Hepatocyte (in vitro differentiated cells): Measurements from ENCODE around the gene HSPBP1. TPM values are rescaled to one million over a fixed set of nuclear protein-coding genes. Genes with fewer than 3 reads are reported as not detected.

Experiments used
- DNase-seq: peaks from one replicate; pipeline ENCODE4 v3.0.0-alpha.2; 2016; ENCODE audit warnings: low spot score
- H2AFZ ChIP-seq: fragments of 200-600 bp; sonication (generic); 2 replicates; pipeline ENCODE4 v1.6.0; 2016; ENCODE audit warnings: antibody characterized with exemption, mild to moderate bottlenecking
- H3K27ac ChIP-seq: fragments of 200-600 bp; sonication (generic); 2 replicates; pipeline ENCODE4 v1.5.1; 2016; ENCODE audit warnings: mild to moderate bottlenecking
- H3K27me3 ChIP-seq: fragments of 200-600 bp; sonication (generic); 2 replicates; pipeline ENCODE4 v1.6.1; 2016
- H3K36me3 ChIP-seq: fragments of 200-600 bp; sonication (generic); replicated peaks from 2 replicates; pipeline ENCODE4 v1.5.1; 2016; ENCODE audit warnings: low read depth; ENCODE audit not compliant: insufficient read depth
- H3K4me1 ChIP-seq: fragments of 200-600 bp; sonication (generic); 2 replicates; pipeline ENCODE4 v1.5.1; 2016; ENCODE audit warnings: mild to moderate bottlenecking, moderate library complexity; ENCODE audit not compliant: insufficient read depth
- H3K4me2 ChIP-seq: fragments of 200-600 bp; sonication (generic); 2 replicates; pipeline ENCODE4 v1.6.0; 2016
- H3K4me3 ChIP-seq: fragments of 200-600 bp; sonication (generic); 2 replicates; pipeline ENCODE4 v1.5.1; 2016; ENCODE audit warnings: mild to moderate bottlenecking
- H3K79me2 ChIP-seq: fragments of 200-600 bp; sonication (generic); 2 replicates; pipeline ENCODE4 v1.6.0; 2017; ENCODE audit warnings: mild to moderate bottlenecking
- H3K9me2 ChIP-seq: fragments of 200-600 bp; sonication (generic); replicated peaks from 2 replicates; pipeline ENCODE4 v1.6.0; 2017; ENCODE audit warnings: mild to moderate bottlenecking; ENCODE audit not compliant: insufficient read depth
- H3K9me3 ChIP-seq: fragments of 200-600 bp; sonication (generic); 2 replicates; pipeline ENCODE4 v1.5.1; 2016; ENCODE audit warnings: low read depth, mild to moderate bottlenecking
- H4K20me1 ChIP-seq: fragments of 200-600 bp; sonication (generic); 2 replicates; pipeline ENCODE4 v1.6.0; 2016; ENCODE audit warnings: mild to moderate bottlenecking; ENCODE audit not compliant: insufficient read depth, poor library complexity, severe bottlenecking
- EZH2 ChIP-seq: fragments of 200-600 bp; sonication (generic); IDR thresholded peaks from 2 replicates; pipeline ENCODE4 v1.6.1; 2016; ENCODE audit warnings: antibody characterized with exemption, mild to moderate bottlenecking, borderline replicate concordance
- EZH2phosphoT487 ChIP-seq: fragments of 200-600 bp; sonication (generic); IDR thresholded peaks from one replicate; pipeline ENCODE4 v1.6.1; 2018; ENCODE audit warnings: antibody characterized with exemption, mild to moderate bottlenecking, low read depth, moderate library complexity; ENCODE audit not compliant: unreplicated experiment, severe bottlenecking
- WGBS: methylation state at CpG from one replicate; pipeline ENCODE4 v1.1.6; 2016; ENCODE audit warnings: low lambda C conversion rate; ENCODE audit errors: missing lambda C conversion rate; 5-methylcytosine and 5-hydroxymethylcytosine counted together
- polyA plus RNA-seq: library from polyadenylated mRNA; unstranded; fragments of >200 nt; fragmentation: Nextera tagmentation; extraction: Ambion mirVana; gene quantifications from 2 replicates; pipeline ENCODE4 v1.2.1, GENCODE V29; 2016
- total RNA-seq: library from RNA; depleted of rRNA; stranded (reverse); fragments of >200 nt; gene quantifications from 2 replicates; pipeline ENCODE4 v1.2.3, GENCODE V29; 2014
- TF ChIP-seq, protein P1 (sequence below): fragments of 200-600 bp; sonication (generic); IDR thresholded peaks from 2 replicates; pipeline ENCODE4 v1.5.1; 2016; ENCODE audit warnings: antibody characterized with exemption, mild to moderate bottlenecking; ENCODE audit not compliant: poor library complexity

Gene HSPBP1
- total and polyA plus RNA-seq, 2 experiments from 2014 or later, result 31.5 to 52.2 TPM

DNA sequence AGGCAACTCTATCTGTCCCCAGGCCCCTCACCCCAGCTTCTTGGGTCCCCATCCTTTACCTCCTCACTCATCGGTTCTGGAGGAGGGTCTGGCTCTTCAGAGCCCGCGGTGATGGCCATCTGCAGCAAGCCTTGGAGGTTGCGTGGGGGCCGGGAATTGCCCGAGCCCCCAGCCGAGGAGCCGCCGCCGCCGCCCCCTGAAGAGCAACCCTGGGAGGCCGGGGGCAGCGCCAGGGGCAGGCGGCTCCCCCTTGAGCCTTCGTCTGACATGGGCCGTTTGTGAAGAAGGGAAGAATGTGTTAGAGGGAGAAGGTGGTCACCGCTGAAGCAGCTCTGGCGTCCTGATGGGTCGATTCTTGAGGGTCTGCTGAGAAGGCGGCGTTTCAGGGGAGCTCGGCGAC is 570 bp downstream of the HSPBP1 start:
- Histone ChIP-seq H3K79me2 (peaks cover 16% of the 10 kb centered on the region), H4K20me1 (no peaks in the 10 kb centered on the region), H3K9me3 (no peaks in the 10 kb centered on the region), H3K27me3 (no peaks in the 10 kb centered on the region), H2AFZ (peak overlapping the region; percentile 31), H3K27ac (peak overlapping the region; percentile 76), H3K9me2 (no peaks in the 10 kb centered on the region), H3K4me3 (peak overlapping the region; percentile 66), H3K36me3 (no peaks in the 10 kb centered on the region), H3K4me1 (peaks cover 13% of the 10 kb centered on the region), H3K4me2 (peak overlapping the region; percentile 89)
- WGBS, result 4% methylated on average over 17 of the region's 23 CpGs
- no peak for TF ChIP-seq EZH2
- TF ChIP-seq, protein P1, sequence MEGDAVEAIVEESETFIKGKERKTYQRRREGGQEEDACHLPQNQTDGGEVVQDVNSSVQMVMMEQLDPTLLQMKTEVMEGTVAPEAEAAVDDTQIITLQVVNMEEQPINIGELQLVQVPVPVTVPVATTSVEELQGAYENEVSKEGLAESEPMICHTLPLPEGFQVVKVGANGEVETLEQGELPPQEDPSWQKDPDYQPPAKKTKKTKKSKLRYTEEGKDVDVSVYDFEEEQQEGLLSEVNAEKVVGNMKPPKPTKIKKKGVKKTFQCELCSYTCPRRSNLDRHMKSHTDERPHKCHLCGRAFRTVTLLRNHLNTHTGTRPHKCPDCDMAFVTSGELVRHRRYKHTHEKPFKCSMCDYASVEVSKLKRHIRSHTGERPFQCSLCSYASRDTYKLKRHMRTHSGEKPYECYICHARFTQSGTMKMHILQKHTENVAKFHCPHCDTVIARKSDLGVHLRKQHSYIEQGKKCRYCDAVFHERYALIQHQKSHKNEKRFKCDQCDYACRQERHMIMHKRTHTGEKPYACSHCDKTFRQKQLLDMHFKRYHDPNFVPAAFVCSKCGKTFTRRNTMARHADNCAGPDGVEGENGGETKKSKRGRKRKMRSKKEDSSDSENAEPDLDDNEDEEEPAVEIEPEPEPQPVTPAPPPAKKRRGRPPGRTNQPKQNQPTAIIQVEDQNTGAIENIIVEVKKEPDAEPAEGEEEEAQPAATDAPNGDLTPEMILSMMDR, result no peak
- no peak for TF ChIP-seq EZH2phosphoT487
- no peak for DNase-seq

DNA sequence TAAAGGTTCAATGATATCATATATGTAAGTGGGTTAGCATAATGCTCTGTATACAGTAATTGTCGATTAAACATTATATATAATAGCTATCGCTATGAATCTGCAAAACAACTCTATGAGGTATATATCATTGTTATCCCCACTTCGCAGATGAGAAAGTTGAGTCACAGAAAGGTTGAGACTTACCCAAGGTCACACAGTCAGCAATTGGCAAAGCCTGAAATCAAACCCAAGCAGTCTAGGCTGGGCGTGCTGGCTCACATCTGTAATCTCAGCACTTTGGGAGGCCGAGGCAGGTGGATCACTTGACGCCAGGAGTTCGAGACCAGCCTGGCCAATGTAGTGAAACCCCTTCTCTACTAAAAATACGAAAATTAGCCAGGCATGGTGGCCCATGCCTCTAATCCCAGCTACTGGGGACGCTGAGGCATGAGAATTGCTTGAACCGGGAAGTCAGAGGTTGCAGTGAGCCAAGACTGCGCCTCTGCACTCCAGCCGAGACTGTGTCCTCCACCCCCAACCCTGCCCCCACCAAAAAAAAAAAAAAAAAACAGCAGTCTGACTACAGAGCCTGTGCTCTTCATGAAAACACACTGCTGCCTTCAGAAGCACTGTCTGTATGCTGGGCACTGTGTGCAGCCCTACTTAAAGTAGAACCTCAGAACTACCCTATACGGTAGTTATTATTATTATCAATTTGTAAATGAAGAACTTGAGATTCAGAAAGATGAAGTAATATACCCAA is 1.3 kb downstream of the HSPBP1 start:
- H3K4me3 ChIP-seq, result no peak overlapping the region

DNA sequence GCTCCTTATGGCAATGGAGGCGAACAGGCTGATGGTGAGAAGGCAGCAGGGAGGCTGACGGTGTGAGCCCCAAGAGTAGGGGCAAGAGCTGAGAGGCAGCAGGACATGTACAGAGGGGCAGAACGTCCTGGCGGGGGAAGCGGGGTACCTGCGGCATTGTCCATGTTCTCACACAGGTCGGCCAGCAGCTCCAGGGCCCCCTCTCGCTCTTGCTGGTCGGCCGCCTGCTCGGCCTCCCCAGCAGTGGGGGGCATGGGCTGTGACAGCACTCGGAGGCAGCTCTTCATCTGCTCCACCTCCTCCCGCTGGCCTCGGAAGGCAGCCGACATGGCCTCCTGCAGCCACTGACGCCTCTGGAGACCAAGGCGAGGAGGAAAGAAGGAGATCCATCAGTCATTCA is 2.4 kb downstream of the HSPBP1 start:
- no peaks in the 10 kb centered on the region for H3K27me3 ChIP-seq
- no peak overlapping the region for H3K4me2 ChIP-seq
- no peaks in the 10 kb centered on the region for H4K20me1 ChIP-seq
- TF ChIP-seq EZH2phosphoT487, result no peak
- TF ChIP-seq, protein P1, result no peak
- TF ChIP-seq EZH2, result no peak
- no peak overlapping the region for H3K27ac ChIP-seq
- H2AFZ ChIP-seq, result no peak overlapping the region
- no peaks in the 10 kb centered on the region for H3K9me2 ChIP-seq
- H3K36me3 ChIP-seq, result no peaks in the 10 kb centered on the region
- 97% methylated on average over 17 of the region's 17 CpGs for WGBS
- H3K9me3 ChIP-seq, result no peaks in the 10 kb centered on the region
- no peak for DNase-seq
- H3K79me2 ChIP-seq, result peaks cover 12% of the 10 kb centered on the region
- H3K4me1 ChIP-seq, result peaks cover 13% of the 10 kb centered on the region
- H3K4me3 ChIP-seq, result no peak overlapping the region

More for the DNA sequence above, 1.3 kb downstream of the HSPBP1 start:
- peak overlapping the region; percentile 89 for H3K4me2 ChIP-seq
- WGBS, result 94% methylated on average over 13 of the region's 13 CpGs
- H3K4me1 ChIP-seq, result peaks cover 13% of the 10 kb centered on the region
- peaks cover 12% of the 10 kb centered on the region for H3K79me2 ChIP-seq
- no peak overlapping the region for H2AFZ ChIP-seq
- H3K36me3 ChIP-seq, result no peaks in the 10 kb centered on the region
- H4K20me1 ChIP-seq, result no peaks in the 10 kb centered on the region
- no peaks in the 10 kb centered on the region for H3K9me2 ChIP-seq
- no peaks in the 10 kb centered on the region for H3K27me3 ChIP-seq
- H3K27ac ChIP-seq, result no peak overlapping the region
- H3K9me3 ChIP-seq, result no peaks in the 10 kb centered on the region
- DNase-seq, result no peak
- no peak for TF ChIP-seq EZH2
- TF ChIP-seq EZH2phosphoT487, result no peak
- TF ChIP-seq, protein P1, result no peak
